IPS-18a (cell line): ENCODE measurements around the gene NLRC3.

Experiments
- H3K27ac ChIP-seq: one replicate; pipeline ENCODE4 v1.5.1; 2013; ENCODE audit warnings: low read length
- H3K27me3 ChIP-seq: one replicate; pipeline ENCODE4 v1.6.1; 2013; ENCODE audit warnings: mild to moderate bottlenecking, low read length; ENCODE audit not compliant: control insufficient read depth, insufficient read depth
- H3K36me3 ChIP-seq: one replicate; pipeline ENCODE4 v1.6.1; 2013; ENCODE audit warnings: low read depth, low read length; ENCODE audit not compliant: control insufficient read depth
- H3K4me1 ChIP-seq: one replicate; pipeline ENCODE4 v1.6.1; 2013; ENCODE audit warnings: low read depth, low read length; ENCODE audit not compliant: control insufficient read depth
- H3K4me3 ChIP-seq: one replicate; pipeline ENCODE4 v1.5.1; 2013; ENCODE audit warnings: low read length
- H3K9ac ChIP-seq: one replicate; pipeline ENCODE4 v1.6.1; 2013; ENCODE audit warnings: mild to moderate bottlenecking, low read length, moderate library complexity
- H3K9me3 ChIP-seq: one replicate; pipeline ENCODE4 v1.6.1; 2013; ENCODE audit warnings: low read depth, low read length; ENCODE audit not compliant: control insufficient read depth

NLRC3 gene

DNA sequence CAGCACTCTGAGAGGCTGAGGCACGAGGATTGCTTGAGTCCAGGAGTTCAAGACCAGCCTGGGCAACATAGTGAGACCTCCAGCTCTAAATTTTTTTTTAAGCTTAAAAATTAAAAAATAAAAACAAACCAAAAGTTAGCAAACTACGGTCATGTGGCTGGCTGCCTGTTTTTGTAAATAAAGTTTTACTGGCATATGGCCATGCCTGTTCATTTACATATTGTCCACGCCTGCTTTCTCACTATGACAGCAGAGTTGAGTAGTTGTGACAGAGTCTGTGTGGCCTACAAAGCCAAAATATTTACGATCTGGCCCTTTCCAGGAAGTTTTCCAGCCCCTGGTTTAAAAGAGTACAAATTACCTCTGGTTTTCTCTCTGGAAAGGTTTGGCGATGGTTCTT lies 30.9 kb upstream of the NLRC3 start:
- Histone ChIP-seq H3K9me3 (no peaks in the 10 kb centered on the region), H3K27ac (no peak overlapping the region), H3K9ac (no peak overlapping the region), H3K4me1 (no peaks in the 10 kb centered on the region), H3K27me3 (no peaks in the 10 kb centered on the region), H3K4me3 (no peak overlapping the region), H3K36me3 (peaks cover 7% of the 10 kb centered on the region)

DNA sequence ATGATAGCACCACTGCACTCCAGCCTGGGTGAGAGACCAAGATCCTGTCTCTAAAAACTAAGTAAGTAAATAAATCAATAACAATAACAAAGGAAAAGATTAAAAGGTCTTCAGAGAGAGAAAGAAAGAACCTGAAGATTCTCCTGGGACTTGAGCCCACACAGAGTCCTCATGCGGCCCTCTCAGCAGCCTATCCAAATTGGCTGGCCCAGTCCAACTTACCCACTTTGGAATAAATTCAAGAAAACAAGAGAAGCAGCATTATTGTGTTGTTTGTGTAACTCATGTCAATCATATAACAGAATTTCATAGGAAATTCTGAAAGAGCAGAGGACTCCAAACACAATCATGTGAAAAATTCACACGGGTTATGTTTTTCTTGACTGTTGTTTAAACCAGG lies 30.4 kb upstream of the NLRC3 start:
- Histone ChIP-seq H3K27ac (no peak overlapping the region), H3K4me1 (no peaks in the 10 kb centered on the region), H3K9ac (no peak overlapping the region), H3K36me3 (peaks cover 10% of the 10 kb centered on the region), H3K27me3 (no peaks in the 10 kb centered on the region), H3K4me3 (no peak overlapping the region), H3K9me3 (no peaks in the 10 kb centered on the region)

DNA sequence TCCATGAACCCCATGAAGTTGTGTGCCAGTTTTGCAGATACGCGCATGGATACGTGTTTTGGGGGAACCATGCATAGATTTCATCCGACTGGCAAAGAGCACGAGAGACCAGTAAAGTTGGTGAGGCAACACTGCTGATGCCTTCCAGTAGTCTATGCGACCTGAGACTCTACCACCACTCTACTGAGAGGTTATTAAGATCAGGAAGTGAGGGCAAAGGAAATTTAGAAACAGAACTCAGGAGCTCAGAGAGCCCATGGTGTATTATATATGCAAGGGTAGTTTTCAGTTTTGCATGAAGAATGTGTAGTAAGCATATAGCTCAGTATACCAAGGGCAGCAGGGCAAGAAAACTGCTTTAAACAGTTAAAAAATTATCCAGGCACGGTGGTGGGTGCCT lies 30.0 kb upstream of the NLRC3 start:
- Histone ChIP-seq H3K27me3 (no peaks in the 10 kb centered on the region), H3K4me1 (no peaks in the 10 kb centered on the region), H3K9me3 (no peaks in the 10 kb centered on the region), H3K9ac (no peak overlapping the region), H3K27ac (no peak overlapping the region), H3K4me3 (no peak overlapping the region), H3K36me3 (peaks cover 14% of the 10 kb centered on the region)

DNA sequence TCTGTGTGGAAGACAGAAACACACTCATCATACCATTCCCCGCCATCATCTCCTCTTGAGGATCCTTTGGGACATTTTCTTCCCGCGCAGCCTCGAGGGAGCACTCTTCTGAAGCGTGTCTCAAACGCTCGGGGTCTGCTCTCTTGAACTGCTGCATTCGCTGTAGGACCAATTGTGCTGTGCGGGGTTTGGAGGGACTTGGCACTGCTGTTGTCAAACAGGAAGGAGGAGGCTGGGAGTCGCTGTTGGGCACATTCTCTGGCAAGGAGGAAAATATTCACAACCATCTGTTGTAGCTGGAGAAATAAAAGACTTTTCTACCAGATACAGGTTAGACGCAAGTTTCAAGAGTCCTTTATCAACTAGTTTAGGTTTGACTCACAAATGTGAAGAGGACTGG lies 29.2 kb upstream of the NLRC3 start:
- H3K27ac ChIP-seq: no peak overlapping the region
- peaks cover 17% of the 10 kb centered on the region for H3K36me3 ChIP-seq
- H3K27me3 ChIP-seq: no peaks in the 10 kb centered on the region
- no peaks in the 10 kb centered on the region for H3K4me1 ChIP-seq
- H3K9me3 ChIP-seq: no peaks in the 10 kb centered on the region
- no peak overlapping the region for H3K9ac ChIP-seq
- no peak overlapping the region for H3K4me3 ChIP-seq

DNA sequence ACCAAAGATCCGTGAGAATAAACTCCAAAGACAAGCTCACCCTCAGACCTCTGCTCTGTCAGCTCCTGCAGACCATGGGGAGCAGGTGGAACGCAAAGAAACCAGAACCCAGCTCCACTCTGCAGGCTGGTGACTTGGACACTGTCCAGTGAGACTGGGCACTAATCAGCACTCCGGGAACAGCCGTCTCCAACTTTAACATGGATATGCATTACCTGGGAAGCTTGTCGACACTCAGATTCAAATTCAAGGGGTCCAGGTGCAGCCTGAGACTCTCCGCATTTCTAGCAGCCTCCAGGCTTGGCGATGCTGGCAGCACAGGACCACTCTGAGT lies 25.1 kb upstream of the NLRC3 start:
- H3K9me3 ChIP-seq: peaks cover 8% of the 10 kb centered on the region

DNA sequence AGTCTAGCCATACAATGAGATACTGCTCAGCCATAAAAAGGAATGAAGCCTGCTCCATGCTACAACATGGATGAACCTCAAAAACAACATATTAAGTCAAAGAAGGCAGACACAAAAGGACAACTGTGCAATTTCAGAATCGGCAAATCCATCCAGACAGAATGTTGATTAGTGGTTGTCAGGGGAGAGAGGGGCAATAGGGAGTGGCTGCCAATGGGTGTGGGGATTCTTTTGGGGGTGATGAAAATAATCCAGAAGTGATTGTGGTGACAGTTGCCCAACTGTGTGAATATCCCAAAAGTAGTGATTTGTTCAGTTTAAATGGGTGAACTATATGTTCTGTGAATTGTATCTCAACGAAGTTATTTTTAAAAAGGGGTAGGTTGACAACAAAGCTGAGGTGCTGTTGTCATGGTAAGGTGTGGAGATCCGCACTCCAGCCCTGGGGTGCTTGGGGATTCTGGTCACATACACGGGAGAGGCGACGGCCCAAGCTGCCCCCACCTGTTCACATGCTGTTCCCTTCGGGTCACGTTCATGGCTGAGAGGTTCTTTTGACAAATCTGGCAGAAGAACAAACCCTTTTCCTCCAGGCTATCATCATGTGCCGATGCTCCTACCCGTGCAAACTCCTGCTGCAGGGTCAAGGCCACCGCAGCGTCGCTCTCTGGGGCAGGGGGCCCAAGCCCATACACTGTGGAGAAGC lies 24.6 kb upstream of the NLRC3 start:
- Histone ChIP-seq H3K9ac (no peak overlapping the region), H3K36me3 (peaks cover 32% of the 10 kb centered on the region), H3K27ac (no peak overlapping the region), H3K9me3 (peaks cover 8% of the 10 kb centered on the region), H3K27me3 (no peaks in the 10 kb centered on the region), H3K4me1 (no peaks in the 10 kb centered on the region), H3K4me3 (no peak overlapping the region)

More for the DNA sequence above, 25.1 kb upstream of the NLRC3 start:
- H3K4me3 ChIP-seq: no peak overlapping the region
- no peaks in the 10 kb centered on the region for H3K4me1 ChIP-seq
- H3K36me3 ChIP-seq: peaks cover 32% of the 10 kb centered on the region
- H3K27ac ChIP-seq: no peak overlapping the region
- H3K27me3 ChIP-seq: no peaks in the 10 kb centered on the region
- H3K9ac ChIP-seq: no peak overlapping the region

DNA sequence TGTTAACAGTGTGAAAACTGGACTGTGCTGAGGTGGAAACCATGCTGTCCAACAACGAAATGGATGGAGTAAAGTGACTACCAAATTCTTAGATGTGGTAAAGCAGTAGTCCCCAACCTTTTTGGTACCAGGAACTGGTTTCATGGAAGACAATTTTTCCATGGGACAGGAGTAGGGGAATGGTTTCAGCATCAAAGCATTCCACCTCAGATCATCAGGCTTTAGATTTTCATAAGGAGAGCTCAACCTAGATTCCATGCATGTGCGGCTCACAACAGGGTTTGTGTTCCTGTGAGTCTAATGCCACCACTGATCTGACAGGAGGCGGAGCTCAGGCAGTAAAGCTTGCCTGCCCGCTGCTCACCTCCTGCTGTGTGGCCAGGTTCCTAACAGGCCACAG lies 22.7 kb upstream of the NLRC3 start:
- Histone ChIP-seq H3K36me3 (peaks cover 32% of the 10 kb centered on the region), H3K9ac (no peak overlapping the region), H3K9me3 (peaks cover 8% of the 10 kb centered on the region), H3K4me1 (no peaks in the 10 kb centered on the region), H3K27me3 (no peaks in the 10 kb centered on the region), H3K4me3 (no peak overlapping the region), H3K27ac (no peak overlapping the region)

DNA sequence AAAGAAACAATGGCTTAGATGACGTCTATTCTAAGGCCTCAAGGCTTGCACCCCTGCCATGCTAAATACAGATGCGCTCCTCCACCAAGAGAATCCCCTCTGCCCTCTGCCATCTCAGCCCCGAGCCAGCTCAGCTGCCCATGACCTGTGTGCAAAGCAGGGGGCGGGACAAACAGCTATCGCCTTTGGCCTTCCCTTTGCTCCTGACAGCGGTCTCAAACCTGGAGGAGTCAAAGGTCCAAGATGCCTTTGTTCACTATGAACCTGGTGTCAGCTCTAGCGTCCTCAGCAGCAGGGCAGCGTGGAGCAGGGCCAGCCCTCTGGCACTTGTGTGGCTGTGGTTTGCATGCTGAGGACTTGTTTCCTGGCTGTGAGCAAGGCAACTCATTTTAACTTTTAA lies 21.9 kb upstream of the NLRC3 start:
- H3K4me1 ChIP-seq: no peaks in the 10 kb centered on the region
- no peak overlapping the region for H3K4me3 ChIP-seq
- H3K36me3 ChIP-seq: peaks cover 32% of the 10 kb centered on the region
- H3K27me3 ChIP-seq: no peaks in the 10 kb centered on the region
- no peak overlapping the region for H3K9ac ChIP-seq
- peaks cover 8% of the 10 kb centered on the region for H3K9me3 ChIP-seq
- H3K27ac ChIP-seq: no peak overlapping the region

DNA sequence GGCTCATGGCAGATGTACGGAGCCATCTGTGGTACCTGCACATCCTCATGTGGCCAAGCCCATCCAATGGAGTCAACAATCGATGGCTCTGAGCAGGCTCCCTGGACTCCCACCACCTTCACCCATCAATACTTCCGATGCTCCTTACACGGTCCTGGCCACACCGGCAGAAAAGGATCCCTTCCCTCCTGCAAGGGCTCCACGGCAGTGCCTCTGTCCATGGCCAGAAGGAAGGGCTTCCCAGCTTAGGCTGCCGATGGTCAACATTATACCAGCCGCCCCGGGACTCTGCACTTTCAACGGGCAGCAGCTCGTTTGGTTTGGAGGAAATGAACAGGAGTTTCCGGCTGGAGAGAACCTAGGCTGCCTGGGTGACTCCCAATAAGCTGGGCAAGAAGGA lies 21.0 kb upstream of the NLRC3 start:
- H3K27me3 ChIP-seq: no peaks in the 10 kb centered on the region
- H3K9me3 ChIP-seq: peaks cover 8% of the 10 kb centered on the region
- H3K4me3 ChIP-seq: no peak overlapping the region
- no peaks in the 10 kb centered on the region for H3K4me1 ChIP-seq
- H3K9ac ChIP-seq: no peak overlapping the region
- H3K36me3 ChIP-seq: peaks cover 27% of the 10 kb centered on the region
- no peak overlapping the region for H3K27ac ChIP-seq

DNA sequence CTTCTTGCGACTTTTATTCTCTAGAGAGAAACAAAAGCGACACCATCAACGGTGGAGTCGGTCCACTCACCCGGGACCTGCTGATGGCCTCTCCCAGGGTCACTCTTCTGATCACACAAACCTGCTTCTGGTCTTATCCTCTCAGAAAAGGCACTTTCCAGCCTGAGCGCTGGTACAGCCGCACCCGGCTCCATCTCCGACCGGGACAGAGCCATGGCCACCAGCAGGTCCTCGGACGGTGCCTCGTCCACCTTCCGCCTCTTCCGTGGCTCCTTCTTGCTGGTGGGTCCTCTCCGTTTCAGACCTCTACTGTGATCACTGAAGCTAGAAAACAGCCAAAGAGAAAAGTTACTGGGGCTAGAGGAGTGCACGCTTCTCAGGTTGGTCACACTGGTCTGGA lies 20.5 kb upstream of the NLRC3 start:
- Histone ChIP-seq H3K36me3 (peaks cover 22% of the 10 kb centered on the region), H3K27ac (no peak overlapping the region)

DNA sequence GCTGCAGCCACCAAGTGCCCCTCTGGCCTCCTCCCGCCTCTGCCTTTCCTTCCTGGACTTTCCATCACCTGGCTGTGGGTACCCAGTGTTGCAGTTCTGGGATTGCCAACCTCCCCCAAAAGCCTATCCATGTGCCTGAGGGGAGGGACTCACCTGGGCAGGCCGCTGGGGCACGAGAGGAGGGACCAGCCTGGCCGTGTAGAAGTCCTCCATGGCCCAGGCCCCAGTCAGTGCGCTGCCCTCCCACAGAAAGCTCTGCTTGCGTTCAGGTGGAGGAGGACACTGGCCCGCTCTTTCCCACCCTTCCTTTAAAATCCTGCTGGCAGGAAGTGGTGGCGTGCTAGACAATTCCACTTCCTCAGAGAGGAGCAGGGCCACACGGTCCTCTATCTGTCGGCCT lies 20.0 kb upstream of the NLRC3 start:
- Histone ChIP-seq H3K9ac (no peak overlapping the region), H3K27me3 (no peaks in the 10 kb centered on the region), H3K4me3 (no peak overlapping the region), H3K36me3 (peaks cover 22% of the 10 kb centered on the region), H3K9me3 (peaks cover 8% of the 10 kb centered on the region), H3K27ac (no peak overlapping the region), H3K4me1 (no peaks in the 10 kb centered on the region)

More for the DNA sequence above, 20.5 kb upstream of the NLRC3 start:
- H3K9me3 ChIP-seq: peaks cover 8% of the 10 kb centered on the region
- no peak overlapping the region for H3K9ac ChIP-seq
- no peaks in the 10 kb centered on the region for H3K27me3 ChIP-seq
- no peaks in the 10 kb centered on the region for H3K4me1 ChIP-seq
- H3K4me3 ChIP-seq: no peak overlapping the region

DNA sequence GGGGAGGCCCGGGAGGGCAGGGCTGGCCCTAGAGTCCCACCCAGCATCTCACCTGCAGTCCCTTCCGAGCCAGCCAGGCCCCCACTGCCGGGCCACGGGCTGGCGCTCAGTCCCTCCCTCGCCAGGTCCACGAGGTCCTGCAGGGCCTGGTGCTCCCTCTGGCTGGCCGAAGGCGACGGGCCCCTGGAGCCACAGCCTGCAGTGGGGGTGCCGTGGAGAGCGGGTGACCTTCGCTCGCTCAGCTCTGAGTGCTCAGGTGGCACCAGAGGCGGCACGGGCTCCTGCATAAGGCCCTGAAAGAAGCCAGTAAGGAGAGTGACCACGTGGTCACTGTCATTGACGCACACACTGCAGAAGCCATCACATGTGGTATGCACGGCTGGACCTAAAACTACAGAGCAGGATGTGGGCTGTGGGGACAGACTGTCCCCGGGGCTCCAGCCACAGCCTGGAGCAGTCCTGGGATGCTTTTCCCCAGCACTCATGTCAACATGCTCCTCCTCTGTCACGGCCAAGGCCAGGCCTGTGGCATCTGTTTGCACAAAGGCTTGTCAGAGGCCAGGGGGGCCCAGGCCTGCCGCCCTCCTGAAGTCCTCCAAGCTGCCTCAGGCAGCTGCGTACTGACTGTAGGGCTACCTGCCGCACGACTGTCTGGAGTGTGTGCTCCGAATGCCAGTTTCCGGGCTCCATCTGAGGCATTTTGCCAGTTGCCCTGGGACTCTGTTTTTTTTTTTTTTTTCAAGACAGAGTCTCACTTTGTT lies 19.1 kb upstream of the NLRC3 start:
- no peaks in the 10 kb centered on the region for H3K4me1 ChIP-seq
- H3K4me3 ChIP-seq: no peak overlapping the region
- H3K27me3 ChIP-seq: no peaks in the 10 kb centered on the region
- no peak overlapping the region for H3K27ac ChIP-seq
- peaks cover 19% of the 10 kb centered on the region for H3K36me3 ChIP-seq
- no peak overlapping the region for H3K9ac ChIP-seq
- H3K9me3 ChIP-seq: peaks cover 8% of the 10 kb centered on the region
